HepG2 (cell line): ENCODE measurements around the gene NYNRIN. TPM values are rescaled to one million over a fixed set of nuclear protein-coding genes. Genes with fewer than 3 reads are reported as not detected.

ENCODE experiments used
- ATAC-seq: fragments of 200-7000 bp; cut with Tn5 transposase; 3 replicates; pipeline ENCODE4 v1.9.1; 2020; ENCODE audit warnings: mild to moderate bottlenecking, moderate library complexity
- BruUV-seq: library from RNA; stranded (reverse); fragments of 400-500 nt; replicated peaks from 2 replicates; lab custom pipeline; 2021; lab: Mats Ljungman, UMichigan
- CTCF ChIA-PET: fragments of 300-600 bp; formaldehyde crosslinking; extraction: SDS; loops from one replicate; lab custom pipeline; 2021; ENCODE audit warnings: low total read pairs, inconsistent platforms, low intra/inter-chr PET ratio; lab: Yijun Ruan, JAX
- POLR2A ChIA-PET: fragments of 350-600 bp; sonication (Branson Sonifier 250); formaldehyde crosslinking; loops from one replicate; lab custom pipeline; 2020; ENCODE audit warnings: antibody characterized with exemption, inconsistent platforms; lab: Yijun Ruan, JAX
- DNase-seq: peaks from one replicate; pipeline ENCODE4 v3.0.0-alpha.2; 2015; ENCODE audit warnings: low spot score
- FAIRE-seq: peaks from 3 replicates; lab custom pipeline; 2011; peaks lifted over from hg19 to GRCh38; lab: Jason Lieb, UNC
- H2AFZ ChIP-seq: one replicate; pipeline ENCODE4 v1.6.1; 2011; ENCODE audit warnings: low read length, inconsistent platforms
- H3K27ac ChIP-seq: fragments of 300-600 bp; 3 replicates; pipeline ENCODE4 v1.8.0; 2011; ENCODE audit warnings: mixed run types, mild to moderate bottlenecking, mixed read lengths, low read length, inconsistent platforms; ENCODE audit not compliant: insufficient read depth; ENCODE audit errors: extremely low read length
- H3K27me3 ChIP-seq, 2 experiments: fragments of 200-600 bp in 1 of 2; 2 replicates in 1 of 2; 3 replicates in 1 of 2; pipeline versions ENCODE4 v1.6.0 to v1.8.0; 2011; ENCODE audit warnings: low read length in 2 of 2, mild to moderate bottlenecking in 2 of 2, moderate library complexity in 2 of 2, inconsistent platforms in 1 of 2; ENCODE audit not compliant: insufficient read depth in 2 of 2, control insufficient read depth in 1 of 2
- H3K36me3 ChIP-seq, 2 experiments: fragments of 200-600 bp in 1 of 2; replicated peaks in 1 of 2; 2 replicates in 1 of 2; 3 replicates in 1 of 2; pipeline versions ENCODE4 v1.5.1 to v1.8.0; 2011; ENCODE audit warnings: low read length in 2 of 2, inconsistent platforms in 1 of 2; ENCODE audit not compliant: insufficient read depth in 2 of 2, control insufficient read depth in 1 of 2
- H3K4me1 ChIP-seq: 2 replicates; pipeline ENCODE4 v1.5.1; 2012; ENCODE audit warnings: low read length, inconsistent platforms; ENCODE audit not compliant: insufficient read depth
- H3K4me2 ChIP-seq: 2 replicates; pipeline ENCODE4 v1.6.0; 2011; ENCODE audit warnings: low read depth, low read length, inconsistent platforms
- H3K4me3 ChIP-seq, 3 experiments: fragments of 200-600 bp in 1 of 3; sonication (generic), shearing (Covaris generic) in 1 of 3; replicated peaks in 1 of 3; 2 replicates each; pipeline ENCODE4 v1.5.1; 2011 to 2016; ENCODE audit warnings: low read length in 3 of 3, inconsistent platforms in 2 of 3, low read depth in 2 of 3, mild to moderate bottlenecking in 2 of 3, control low read depth in 1 of 3, mixed read lengths in 1 of 3; ENCODE audit not compliant: insufficient read depth in 1 of 3
- H3K79me2 ChIP-seq: one replicate; pipeline ENCODE4 v1.6.1; 2011; ENCODE audit warnings: low read length, inconsistent platforms; ENCODE audit not compliant: insufficient read depth
- H3K9ac ChIP-seq: 2 replicates; pipeline ENCODE4 v1.6.0; 2011; ENCODE audit warnings: mild to moderate bottlenecking, low read depth, low read length, inconsistent platforms; ENCODE audit not compliant: insufficient read depth
- H3K9me3 ChIP-seq: 2 replicates; pipeline ENCODE4 v1.5.1; 2012; ENCODE audit warnings: mild to moderate bottlenecking, low read length
- H4K20me1 ChIP-seq: 2 replicates; pipeline ENCODE4 v1.6.0; 2011; ENCODE audit warnings: inconsistent platforms, mild to moderate bottlenecking, low read length, moderate library complexity; ENCODE audit not compliant: insufficient read depth
- GABPA ChIP-seq, 2 experiments: IDR thresholded peaks; 2 replicates each; pipeline ENCODE4 v1.6.1; 2011 to 2016; ENCODE audit warnings: low read depth in 2 of 2, low read length in 1 of 2, missing biosample characterization in 1 of 2, missing genetic modification characterization in 1 of 2
- HDAC1 ChIP-seq: sonication (generic); formaldehyde crosslinking; IDR thresholded peaks from 2 replicates; pipeline ENCODE4 v1.5.1; 2020; ENCODE audit warnings: mild to moderate bottlenecking, missing genetic modification reagents
- KLF11 ChIP-seq: IDR thresholded peaks from 2 replicates; pipeline ENCODE4 v1.6.1; 2016; ENCODE audit warnings: missing compliant biosample characterization
- RCOR2 ChIP-seq: IDR thresholded peaks from 2 replicates; pipeline ENCODE4 v1.6.1; 2016; ENCODE audit warnings: missing biosample characterization, missing genetic modification reagents
- RXRA ChIP-seq: sonication (generic); formaldehyde crosslinking; IDR thresholded peaks from 2 replicates; pipeline ENCODE4 v1.5.1; 2020; ENCODE audit warnings: missing genetic modification reagents
- TBL1XR1 ChIP-seq: fragments of 150-350 bp; IDR thresholded peaks from 2 replicates; pipeline ENCODE4 v1.6.1; 2014; ENCODE audit warnings: borderline replicate concordance, low read length; ENCODE audit not compliant: partially characterized antibody
- ZNF138 ChIP-seq: sonication (generic); formaldehyde crosslinking; IDR thresholded peaks from 2 replicates; pipeline ENCODE4 v1.5.0; 2020; ENCODE audit warnings: mild to moderate bottlenecking, low read depth, missing genetic modification reagents
- ZNF230 ChIP-seq: sonication (generic); formaldehyde crosslinking; IDR thresholded peaks from 2 replicates; pipeline ENCODE4 v1.4.0; 2020; ENCODE audit warnings: mild to moderate bottlenecking, missing genetic modification reagents
- ZNF382 ChIP-seq: sonication (generic); formaldehyde crosslinking; IDR thresholded peaks from 2 replicates; pipeline ENCODE4 v1.5.0; 2020; ENCODE audit warnings: missing genetic modification reagents, mild to moderate bottlenecking, borderline replicate concordance
- ZNF75D ChIP-seq: sonication (generic); formaldehyde crosslinking; IDR thresholded peaks from 2 replicates; pipeline ENCODE4 v1.8.1; 2023; ENCODE audit warnings: missing genetic modification reagents, mild to moderate bottlenecking, borderline replicate concordance
- WGBS: methylation state at CpG from one replicate; pipeline ENCODE4 v1.1.6; 2017; ENCODE audit warnings: low lambda C conversion rate; 5-methylcytosine and 5-hydroxymethylcytosine counted together
- in situ Hi-C: cut with HindIII; loops from 2 replicates; pipeline ENCODE4 v1.10.0; 2017; ENCODE audit warnings: low pct_unique_long_range_greater_than_20kb; ENCODE audit not compliant: extremely low pct_ligation_motif_present
- intact Hi-C: fragments of 100-400 bp; cut with micrococcal nuclease; formaldehyde crosslinking; loops from one replicate; pipeline ENCODE4 v1.10.0; 2022; ENCODE audit not compliant: unreplicated experiment
- polyA plus RNA-seq, 8 experiments: library from polyadenylated mRNA; depleted of rRNA in 3 of 8; stranded (reverse) in 7 of 8; unstranded in 1 of 8; fragments of >200 nt; fragmentation: Illumina TruSeq in 4 of 8; extraction: Trizol in 4 of 8; gene quantifications; 2 replicates each; pipeline versions ENCODE4 v1.2.1 to v1.2.3, GENCODE V29; 2011 to 2016; ENCODE audit warnings: low read depth in 4 of 8, missing spikeins in 1 of 8, mixed read lengths in 1 of 8; ENCODE audit not compliant: insufficient read depth in 1 of 8
- total RNA-seq, 5 experiments: library from RNA; depleted of rRNA; stranded (reverse); fragments of >200 nt; fragmentation: Illumina TruSeq; extraction: Trizol; gene quantifications; 2 replicates each; pipeline ENCODE4 v1.2.3, GENCODE V29; 2016; ENCODE audit warnings: low read depth in 1 of 5
- TF ChIP-seq, protein P1 (sequence below): sonication (generic); formaldehyde crosslinking; IDR thresholded peaks from 2 replicates; pipeline ENCODE4 v1.4.0; 2020; ENCODE audit warnings: mild to moderate bottlenecking, missing genetic modification reagents
- TF ChIP-seq, protein P2 (sequence below): sonication (generic); formaldehyde crosslinking; IDR thresholded peaks from 2 replicates; pipeline ENCODE4 v1.9.0; 2021; ENCODE audit warnings: missing genetic modification reagents, mild to moderate bottlenecking, borderline replicate concordance
- TF ChIP-seq, protein P3 (sequence below): sonication (generic); formaldehyde crosslinking; IDR thresholded peaks from 2 replicates; pipeline ENCODE4 v1.8.1; 2022; ENCODE audit warnings: mild to moderate bottlenecking, missing genetic modification reagents

The NYNRIN gene
- total and polyA plus RNA-seq, 2 of the 13 experiments (the other 11 are each of a cell fraction or from before 2014, with no cell fraction given): 0.63 to 1.1 TPM

DNA sequence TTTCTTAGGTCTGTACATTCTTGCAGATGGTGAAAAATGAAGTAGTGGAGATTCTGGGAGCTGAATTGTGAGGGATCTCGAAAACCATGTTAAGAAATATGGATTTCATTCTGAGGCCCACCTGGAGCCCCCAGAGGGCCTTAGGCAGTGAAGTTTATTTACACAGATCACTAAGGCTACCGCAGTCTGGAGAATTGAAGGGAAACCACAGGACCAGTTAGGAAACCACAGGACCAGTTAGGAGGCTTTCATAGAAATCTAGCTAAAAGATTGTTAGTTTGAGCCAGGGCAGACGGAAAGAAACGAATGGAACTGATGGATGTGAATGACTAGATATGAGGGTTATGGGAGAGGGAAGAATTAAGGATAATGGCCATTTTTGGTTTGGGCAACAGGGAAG lies 23.5 kb downstream of the NYNRIN start:
- FAIRE-seq: no peak
- peaks cover 0 to 7% of the 10 kb centered on the region in 2 experiments; a peak in 2 of 5 replicates for H3K27me3 ChIP-seq
- no peak overlapping the region for H2AFZ ChIP-seq
- no peak for ATAC-seq
- in situ Hi-C loops (no loop called here), intact Hi-C loops (no loop called here)
- H3K9ac ChIP-seq: no peak overlapping the region
- no peak for DNase-seq
- 45% methylated on average over 4 of the region's 4 CpGs for WGBS
- no peaks in the 10 kb centered on the region for H3K36me3 ChIP-seq
- H3K4me3 ChIP-seq: no peak overlapping the region
- BruUV-seq: no TSS peak
- H3K9me3 ChIP-seq: no peaks in the 10 kb centered on the region
- no peak overlapping the region for H3K27ac ChIP-seq
- no peak overlapping the region for H3K4me2 ChIP-seq
- ChIA-PET CTCF (no interaction called here), POLR2A (interaction anchor here (1.1 to 6.6 kb wide), 4 partner anchors 8 to 22 kb away, joined by 3 to 46 read pairs (median 8); partner anchors contain the start of genes CBLN3 and KHNYN)
- no peaks in the 10 kb centered on the region for H4K20me1 ChIP-seq
- TF ChIP-seq ZNF230 (CRISPR knock-in tag) (no peak), RCOR2 (CRISPR knock-in tag) (no peak), ZNF382 (CRISPR knock-in tag) (no peak), ZNF138 (CRISPR knock-in tag) (no peak), GABPA (IDR thresholded peaks at IDR 0.05; ENCODE audit: low read depth, low read length) (no peak), GABPA (CRISPR knock-in tag; IDR thresholded peaks at IDR 0.05; ENCODE audit: low read depth) (no peak), RXRA (CRISPR knock-in tag) (no peak), HDAC1 (CRISPR knock-in tag) (no peak), KLF11 (CRISPR knock-in tag) (no peak), ZNF75D (CRISPR knock-in tag) (no peak), TBL1XR1 (no peak)
- TF ChIP-seq, protein P1, sequence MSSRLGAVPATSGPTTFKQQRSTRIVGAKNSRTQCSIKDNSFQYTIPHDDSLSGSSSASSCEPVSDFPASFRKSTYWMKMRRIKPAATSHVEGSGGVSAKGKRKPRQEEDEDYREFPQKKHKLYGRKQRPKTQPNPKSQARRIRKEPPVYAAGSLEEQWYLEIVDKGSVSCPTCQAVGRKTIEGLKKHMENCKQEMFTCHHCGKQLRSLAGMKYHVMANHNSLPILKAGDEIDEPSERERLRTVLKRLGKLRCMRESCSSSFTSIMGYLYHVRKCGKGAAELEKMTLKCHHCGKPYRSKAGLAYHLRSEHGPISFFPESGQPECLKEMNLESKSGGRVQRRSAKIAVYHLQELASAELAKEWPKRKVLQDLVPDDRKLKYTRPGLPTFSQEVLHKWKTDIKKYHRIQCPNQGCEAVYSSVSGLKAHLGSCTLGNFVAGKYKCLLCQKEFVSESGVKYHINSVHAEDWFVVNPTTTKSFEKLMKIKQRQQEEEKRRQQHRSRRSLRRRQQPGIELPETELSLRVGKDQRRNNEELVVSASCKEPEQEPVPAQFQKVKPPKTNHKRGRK: no peak
- TF ChIP-seq, protein P2, sequence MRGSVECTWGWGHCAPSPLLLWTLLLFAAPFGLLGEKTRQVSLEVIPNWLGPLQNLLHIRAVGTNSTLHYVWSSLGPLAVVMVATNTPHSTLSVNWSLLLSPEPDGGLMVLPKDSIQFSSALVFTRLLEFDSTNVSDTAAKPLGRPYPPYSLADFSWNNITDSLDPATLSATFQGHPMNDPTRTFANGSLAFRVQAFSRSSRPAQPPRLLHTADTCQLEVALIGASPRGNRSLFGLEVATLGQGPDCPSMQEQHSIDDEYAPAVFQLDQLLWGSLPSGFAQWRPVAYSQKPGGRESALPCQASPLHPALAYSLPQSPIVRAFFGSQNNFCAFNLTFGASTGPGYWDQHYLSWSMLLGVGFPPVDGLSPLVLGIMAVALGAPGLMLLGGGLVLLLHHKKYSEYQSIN (CRISPR knock-in tag): no peak
- TF ChIP-seq, protein P3, sequence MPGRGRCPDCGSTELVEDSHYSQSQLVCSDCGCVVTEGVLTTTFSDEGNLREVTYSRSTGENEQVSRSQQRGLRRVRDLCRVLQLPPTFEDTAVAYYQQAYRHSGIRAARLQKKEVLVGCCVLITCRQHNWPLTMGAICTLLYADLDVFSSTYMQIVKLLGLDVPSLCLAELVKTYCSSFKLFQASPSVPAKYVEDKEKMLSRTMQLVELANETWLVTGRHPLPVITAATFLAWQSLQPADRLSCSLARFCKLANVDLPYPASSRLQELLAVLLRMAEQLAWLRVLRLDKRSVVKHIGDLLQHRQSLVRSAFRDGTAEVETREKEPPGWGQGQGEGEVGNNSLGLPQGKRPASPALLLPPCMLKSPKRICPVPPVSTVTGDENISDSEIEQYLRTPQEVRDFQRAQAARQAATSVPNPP (CRISPR knock-in tag): no peak
- H3K79me2 ChIP-seq: no peaks in the 10 kb centered on the region
- peaks cover 48% of the 10 kb centered on the region for H3K4me1 ChIP-seq
